Hepatic stellate cell (primary cell): ENCODE measurements around the gene PITRM1.
A peak's percentile ranks its signal among the peaks of the same experiment; 100 is the strongest.

Experiments used
- DNase-seq: peaks from one replicate; pipeline ENCODE4 v3.0.0; 2011; ENCODE audit warnings: low spot score

Gene PITRM1

DNA sequence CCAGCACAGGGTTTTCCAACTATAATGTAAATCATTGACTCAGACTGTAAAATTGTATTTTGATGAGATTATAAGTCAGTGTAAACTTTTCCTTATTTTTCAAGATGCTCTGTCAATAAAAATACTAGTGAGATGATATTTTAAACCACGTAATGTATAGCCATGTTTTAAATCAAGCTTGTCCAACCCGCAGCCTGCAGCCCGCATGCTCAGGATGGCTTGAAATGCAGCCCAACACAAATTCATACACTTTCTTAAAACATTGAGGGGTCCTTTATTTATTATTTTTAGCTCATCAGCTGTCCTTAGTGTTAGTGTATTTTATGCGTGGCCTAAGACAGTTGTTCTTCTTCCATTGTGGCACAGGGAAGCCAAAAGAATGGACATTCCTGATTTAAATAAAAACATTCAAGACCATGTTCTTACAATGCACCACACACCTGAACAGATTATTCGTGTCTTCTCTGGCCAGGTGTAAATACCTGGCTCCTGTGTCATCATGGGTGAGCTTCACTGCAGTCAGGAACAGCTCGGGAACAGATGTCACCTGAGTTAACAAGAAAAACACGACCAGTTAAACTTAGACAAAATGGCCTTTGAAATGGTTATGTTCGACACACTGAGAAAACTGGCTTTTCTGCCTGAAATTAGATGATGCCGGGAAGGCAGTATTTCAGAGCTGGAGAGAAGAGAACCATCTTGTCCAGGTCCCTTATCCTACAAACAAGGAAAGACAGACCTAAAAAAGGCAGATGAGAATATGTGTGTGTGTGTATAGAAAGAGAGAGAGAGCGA lies 5.9 kb downstream of the PITRM1 start:
- DNase-seq, result no peak

GRCh38 chr10:3165196-3165595 lies 7.4 kb downstream of the PITRM1 start:
- no peak for DNase-seq

GRCh38 chr10:3163879-3164278 lies 8.7 kb downstream of the PITRM1 start:
- no peak for DNase-seq

GRCh38 chr10:3162533-3162932 lies 10.0 kb downstream of the PITRM1 start:
- no peak for DNase-seq

GRCh38 chr10:3159152-3159551 lies 13.4 kb downstream of the PITRM1 start:
- no peak for DNase-seq

DNA sequence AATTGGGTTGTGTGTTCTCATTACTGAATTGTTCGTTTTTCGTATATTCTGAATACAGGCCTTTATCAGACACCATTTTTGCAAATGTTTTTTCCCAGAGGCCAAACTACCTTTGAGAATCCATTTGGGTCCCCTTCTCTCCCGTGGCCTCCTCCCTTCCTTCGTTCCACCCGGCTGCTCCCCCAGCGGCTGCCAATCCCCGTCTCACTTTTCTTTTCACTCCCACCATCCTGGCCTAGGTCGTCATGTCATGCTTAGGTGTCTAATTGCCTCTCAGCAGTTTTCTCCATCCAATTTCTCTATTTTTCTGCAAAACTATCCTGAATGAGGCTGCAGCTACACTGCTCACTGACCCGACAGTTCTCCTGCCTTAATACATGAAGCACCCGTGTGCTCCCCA lies 17.9 kb downstream of the PITRM1 start:
- DNase-seq, result no peak

DNA sequence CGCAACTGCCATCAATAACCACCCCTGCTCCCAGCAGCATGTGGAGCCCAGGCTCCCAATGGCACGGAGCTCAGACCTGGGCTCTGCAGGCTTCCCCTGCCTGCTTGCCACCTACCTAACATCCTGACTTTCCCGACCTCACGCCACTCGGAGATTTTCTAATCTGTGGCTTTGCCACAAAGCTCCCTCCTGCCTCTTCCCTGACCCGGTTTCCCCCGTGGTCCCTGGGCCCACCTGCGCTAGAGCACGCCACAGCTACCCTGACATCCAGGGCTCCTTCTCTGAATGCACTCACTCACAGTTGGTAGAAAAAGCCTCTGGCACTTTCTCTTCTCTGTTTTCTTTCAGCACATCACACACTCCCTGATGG lies 20.0 kb downstream of the PITRM1 start:
- DNase-seq, result no peak

DNA sequence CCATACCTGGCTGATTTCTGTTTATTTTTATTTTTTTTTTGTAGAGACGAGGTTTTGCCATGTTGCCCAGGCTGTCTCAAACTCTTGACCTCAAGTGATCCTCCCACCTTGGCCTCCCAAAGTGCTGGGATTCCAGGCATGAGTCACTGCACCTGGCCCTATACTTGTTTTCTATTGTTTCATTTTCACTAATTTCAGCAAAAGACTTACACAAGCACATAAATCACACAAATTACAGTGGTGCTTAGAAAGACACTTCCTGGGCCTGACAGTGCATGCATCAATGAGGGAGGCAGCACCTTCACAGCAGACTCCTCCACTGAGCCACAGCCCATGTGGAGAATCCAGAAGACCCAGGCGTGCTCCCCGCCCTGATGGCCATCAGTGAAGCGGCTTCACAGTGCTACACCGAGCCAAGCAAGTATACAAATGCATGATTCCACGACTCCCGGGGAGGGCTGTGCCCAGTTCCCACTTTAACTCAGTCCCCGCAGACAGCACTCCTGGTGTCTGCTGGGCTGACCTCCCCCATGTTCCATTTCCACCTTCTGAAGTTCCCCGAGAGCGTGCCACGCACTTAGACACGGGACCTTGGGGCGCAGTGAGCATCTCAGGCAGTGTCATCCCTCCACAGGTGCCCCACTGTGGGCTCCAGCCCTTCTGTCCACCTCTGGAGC lies 20.6 kb downstream of the PITRM1 start:
- no peak for DNase-seq

DNA sequence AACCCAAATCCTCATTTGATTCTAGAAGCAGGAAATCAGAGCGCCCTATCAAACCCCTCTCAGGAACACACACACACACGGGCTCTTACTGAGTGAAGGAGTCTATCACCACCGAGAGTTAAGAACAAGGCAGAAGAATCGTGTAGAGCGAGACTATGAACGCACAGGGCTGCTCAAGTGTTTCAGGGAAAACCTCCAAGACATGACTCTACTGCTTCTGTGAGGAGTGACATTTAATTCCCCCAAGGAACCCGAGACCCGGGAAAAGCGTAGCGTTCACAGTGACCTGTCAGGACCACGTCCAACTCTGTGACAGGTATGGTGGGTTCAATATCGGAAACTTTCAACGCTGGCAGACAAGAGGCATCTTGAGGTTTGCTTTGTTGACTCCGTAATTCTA lies 21.6 kb downstream of the PITRM1 start:
- no peak for DNase-seq

DNA sequence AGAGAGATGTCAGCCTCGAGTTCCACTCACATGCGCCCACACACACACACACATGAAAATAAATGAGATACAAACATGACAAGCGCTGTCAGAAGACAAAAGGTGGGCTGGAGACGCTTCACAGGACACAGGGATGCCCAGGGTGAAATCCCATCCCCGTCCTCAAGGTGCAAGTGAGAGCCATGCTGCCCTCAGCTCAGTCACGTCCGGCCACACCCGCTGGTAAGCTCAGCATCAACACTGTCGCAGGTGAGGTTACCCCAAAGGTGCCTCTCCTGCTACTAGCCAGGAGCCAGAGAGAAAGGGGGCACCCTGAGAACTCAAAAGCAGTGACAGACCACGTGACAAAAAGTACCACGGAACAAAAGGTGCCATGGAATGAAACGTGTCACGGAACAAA lies 22.2 kb downstream of the PITRM1 start:
- no peak for DNase-seq

GRCh38 chr10:3149918-3150317 lies 22.7 kb downstream of the PITRM1 start:
- DNase-seq, result no peak

DNA sequence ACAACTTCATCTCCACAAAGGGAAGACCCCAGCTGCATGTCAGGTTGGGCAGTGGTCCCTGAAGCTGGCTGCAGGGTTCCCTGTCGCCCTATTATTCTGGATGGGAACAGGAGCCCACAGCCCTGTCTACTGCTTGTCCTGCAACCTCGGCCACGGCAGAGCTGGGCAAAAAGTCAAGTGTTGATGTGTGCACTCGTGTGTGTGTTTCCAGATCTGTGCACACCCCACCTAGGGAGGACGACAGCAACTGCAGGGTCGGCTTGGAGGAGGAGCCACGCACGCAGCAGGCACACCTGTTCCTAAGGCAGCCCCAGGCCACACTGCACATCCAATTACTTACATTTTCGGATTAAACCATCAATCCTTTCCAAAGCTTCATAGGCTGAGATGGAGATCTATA lies 23.6 kb downstream of the PITRM1 start:
- DNase-seq, result no peak

DNA sequence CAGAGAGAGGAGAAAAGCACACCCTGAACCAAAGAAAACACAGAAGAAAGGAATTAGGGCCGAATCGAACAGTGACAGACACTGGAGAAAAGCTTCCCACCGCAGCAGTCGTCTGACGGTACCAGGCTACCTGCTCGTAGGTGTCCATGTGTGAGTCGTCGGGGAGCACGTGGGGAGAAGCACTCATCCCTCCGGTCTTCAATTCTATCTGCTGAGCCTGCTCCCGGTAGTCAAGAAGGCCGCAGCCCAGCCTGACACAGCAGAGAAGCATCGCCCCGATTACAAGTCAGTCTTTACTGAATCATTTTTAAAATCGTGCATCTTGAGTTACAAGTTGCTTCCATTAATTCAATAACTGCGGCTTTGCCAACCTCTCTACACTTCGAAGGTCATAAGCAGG lies 24.5 kb downstream of the PITRM1 start:
- DNase-seq, result no peak

- no peak for DNase-seq
Measured at GRCh38 chr10:3147117-3147820, 25.3 kb downstream of the PITRM1 start.

- no peak for DNase-seq
Measured at GRCh38 chr10:3146289-3146688, 26.3 kb downstream of the PITRM1 start.

DNA sequence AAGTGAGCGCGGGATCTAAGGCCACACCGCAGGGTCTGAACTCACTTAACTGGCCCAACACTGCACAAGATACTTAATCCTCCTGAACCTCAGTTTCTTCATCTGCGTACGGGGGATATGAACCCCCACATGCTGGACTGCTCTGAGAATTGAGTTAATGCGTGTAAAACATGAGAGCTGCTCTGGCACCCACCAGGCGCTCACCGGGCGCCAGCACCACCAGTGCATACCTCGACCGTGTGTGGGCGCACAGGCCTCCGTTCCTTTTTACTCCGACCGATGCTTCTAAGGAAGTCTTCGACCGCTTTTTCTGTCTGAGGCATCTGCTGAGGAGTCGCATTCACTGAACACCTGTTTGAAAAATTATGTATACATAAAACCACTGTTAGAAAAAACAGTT lies 27.2 kb downstream of the PITRM1 start:
- DNase-seq, result no peak

- DNase-seq, result no peak
Measured at GRCh38 chr10:3143791-3144434, 28.7 kb downstream of the PITRM1 start.

GRCh38 chr10:3143366-3143765 lies 29.2 kb downstream of the PITRM1 start:
- no peak for DNase-seq

DNA sequence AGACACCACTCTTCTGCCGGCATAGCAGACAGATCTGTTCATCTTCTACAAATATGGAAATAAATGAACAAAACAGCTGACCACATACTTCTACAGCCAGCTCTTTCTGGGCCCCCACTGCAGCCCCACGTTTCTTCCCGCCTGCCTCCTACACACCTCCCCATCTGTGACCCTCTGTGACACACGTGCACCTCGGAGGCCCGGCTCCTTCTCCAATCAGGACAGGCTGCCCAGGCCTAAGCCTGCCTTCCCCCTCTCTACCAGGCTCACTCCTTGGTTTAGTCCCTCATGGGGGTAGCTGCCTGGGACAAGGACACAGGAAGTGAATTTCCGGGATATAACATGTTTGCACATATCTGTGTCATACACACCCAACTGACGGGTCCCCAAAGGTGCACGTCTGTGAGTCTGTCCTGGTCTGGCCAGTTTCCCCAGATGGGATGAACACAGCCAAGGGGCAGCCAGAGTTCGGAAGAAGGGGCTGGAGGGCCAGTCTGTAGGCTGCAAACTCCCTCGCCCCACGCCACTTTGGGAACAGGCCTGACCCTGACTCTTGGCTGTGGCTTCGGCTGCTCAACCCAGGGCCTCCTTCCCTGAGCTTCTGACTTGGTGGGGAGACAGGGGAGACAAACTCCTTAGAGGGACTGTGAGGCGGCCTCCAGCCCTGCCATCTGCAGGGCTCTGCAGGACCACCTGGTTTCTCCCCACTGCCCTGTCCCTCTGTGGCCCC lies 30.3 kb downstream of the PITRM1 start:
- no peak for DNase-seq

GRCh38 chr10:3141351-3142005 lies 31.1 kb downstream of the PITRM1 start:
- DNase-seq, result peak; percentile 45

- no peak for DNase-seq
Measured at GRCh38 chr10:3140280-3140679, 32.3 kb downstream of the PITRM1 start.
